PC-3 (cell line): Measurements from ENCODE around the gene IPO4. TPM values are rescaled to one million over a fixed set of nuclear protein-coding genes. Genes with fewer than 3 reads are reported as not detected.
A peak's percentile ranks its signal among the peaks of the same experiment; 100 is the strongest.

Experiments
- ATAC-seq: fragments of 200-7000 bp; cut with Tn5 transposase; 2 replicates; pipeline ENCODE4 v1.9.1; 2020; ENCODE audit warnings: mild to moderate bottlenecking, moderate library complexity
- BruUV-seq: library from RNA; stranded (reverse); fragments of 400-500 nt; replicated peaks from 2 replicates; lab custom pipeline; 2021; lab: Mats Ljungman, UMichigan
- CTCF ChIA-PET: fragments of 300-600 bp; sonication (Branson Sonifier 250); formaldehyde crosslinking; loops from one replicate; lab custom pipeline; 2022; ENCODE audit warnings: antibody characterized with exemption; lab: Charles Lee
- POLR2A ChIA-PET: fragments of 300-600 bp; sonication (Branson Sonifier 250); formaldehyde crosslinking; loops from one replicate; lab custom pipeline; 2022; ENCODE audit warnings: antibody characterized with exemption; ENCODE audit not compliant: unreplicated experiment; lab: Charles Lee
- DNase-seq: peaks from one replicate; pipeline ENCODE4 v3.0.0-alpha.2; 2015
- H2AFZ ChIP-seq: fragments of 300-600 bp; sonication (generic); 2 replicates; pipeline ENCODE4 v1.6.0; 2016; ENCODE audit warnings: antibody characterized with exemption, low read length
- H3F3A ChIP-seq: fragments of 300-600 bp; sonication (generic); one replicate; pipeline ENCODE4 v1.6.0; 2017; ENCODE audit warnings: antibody characterized with exemption, low read length, control low read depth, mild to moderate bottlenecking; ENCODE audit not compliant: unreplicated experiment
- H3K27ac ChIP-seq: fragments of 300-600 bp; sonication (generic); 2 replicates; pipeline ENCODE4 v1.5.1; 2016; ENCODE audit warnings: mild to moderate bottlenecking, low read length
- H3K27me3 ChIP-seq: fragments of 300-600 bp; sonication (generic); 2 replicates; pipeline ENCODE4 v1.6.1; 2016; ENCODE audit warnings: low read length, mixed read lengths
- H3K36me3 ChIP-seq: fragments of 300-600 bp; sonication (generic); 2 replicates; pipeline ENCODE4 v1.6.1; 2016; ENCODE audit warnings: low read depth, mixed run types, low read length, mixed read lengths
- H3K4me1 ChIP-seq: fragments of 300-600 bp; sonication (generic); 2 replicates; pipeline ENCODE4 v1.5.1; 2016; ENCODE audit warnings: low read length; ENCODE audit not compliant: insufficient read depth
- H3K4me2 ChIP-seq: fragments of 300-600 bp; sonication (generic); 2 replicates; pipeline ENCODE4 v1.6.0; 2016; ENCODE audit warnings: low read length
- H3K4me3 ChIP-seq: fragments of 300-600 bp; sonication (generic); 2 replicates; pipeline ENCODE4 v1.5.1; 2016; ENCODE audit warnings: mild to moderate bottlenecking, low read length, mixed read lengths
- H3K79me2 ChIP-seq: fragments of 300-600 bp; sonication (generic); 2 replicates; pipeline ENCODE4 v1.6.1; 2017; ENCODE audit warnings: low read length, mixed read lengths
- H3K9ac ChIP-seq: fragments of 300-600 bp; sonication (generic); 2 replicates; pipeline ENCODE4 v1.6.0; 2016; ENCODE audit warnings: mild to moderate bottlenecking, low read length
- H3K9me2 ChIP-seq: fragments of 300-600 bp; sonication (generic); replicated peaks from 2 replicates; pipeline ENCODE4 v1.6.1; 2016; ENCODE audit warnings: mixed run types, low read length, mixed read lengths
- H3K9me3 ChIP-seq: fragments of 300-600 bp; sonication (generic); 2 replicates; pipeline ENCODE4 v1.6.1; 2016; ENCODE audit warnings: low read length, mixed read lengths
- H4K20me1 ChIP-seq: fragments of 300-600 bp; sonication (generic); 2 replicates; pipeline ENCODE4 v1.6.1; 2016; ENCODE audit warnings: low read length, mixed read lengths
- EZH2 ChIP-seq: fragments of 300-600 bp; sonication (generic); IDR thresholded peaks from one replicate; pipeline ENCODE4 v1.6.1; 2017; ENCODE audit warnings: antibody characterized with exemption, mild to moderate bottlenecking, low read length; ENCODE audit not compliant: unreplicated experiment
- EZH2phosphoT487 ChIP-seq: fragments of 300-600 bp; sonication (generic); IDR thresholded peaks from 2 replicates; pipeline ENCODE4 v1.6.1; 2018; ENCODE audit warnings: mild to moderate bottlenecking, antibody characterized with exemption, low read length, borderline replicate concordance
- intact Hi-C: fragments of 100-400 bp; cut with micrococcal nuclease; formaldehyde crosslinking; loops from 2 replicates; pipeline ENCODE4 v1.9.0; 2023
- total RNA-seq: library from RNA; depleted of rRNA; stranded (reverse); fragments of >200 nt; gene quantifications from 2 replicates; pipeline ENCODE4 v1.2.3, GENCODE V29; 2014
- TF ChIP-seq, protein P1 (sequence below): fragments of 300-600 bp; sonication (generic); conservative IDR thresholded peaks from 2 replicates; pipeline ENCODE4 v1.5.1; 2017; ENCODE audit warnings: antibody characterized with exemption, low read depth, mild to moderate bottlenecking, low read length

The IPO4 gene
- total RNA-seq, 1 experiment from 2014 or later: 211 TPM

DNA sequence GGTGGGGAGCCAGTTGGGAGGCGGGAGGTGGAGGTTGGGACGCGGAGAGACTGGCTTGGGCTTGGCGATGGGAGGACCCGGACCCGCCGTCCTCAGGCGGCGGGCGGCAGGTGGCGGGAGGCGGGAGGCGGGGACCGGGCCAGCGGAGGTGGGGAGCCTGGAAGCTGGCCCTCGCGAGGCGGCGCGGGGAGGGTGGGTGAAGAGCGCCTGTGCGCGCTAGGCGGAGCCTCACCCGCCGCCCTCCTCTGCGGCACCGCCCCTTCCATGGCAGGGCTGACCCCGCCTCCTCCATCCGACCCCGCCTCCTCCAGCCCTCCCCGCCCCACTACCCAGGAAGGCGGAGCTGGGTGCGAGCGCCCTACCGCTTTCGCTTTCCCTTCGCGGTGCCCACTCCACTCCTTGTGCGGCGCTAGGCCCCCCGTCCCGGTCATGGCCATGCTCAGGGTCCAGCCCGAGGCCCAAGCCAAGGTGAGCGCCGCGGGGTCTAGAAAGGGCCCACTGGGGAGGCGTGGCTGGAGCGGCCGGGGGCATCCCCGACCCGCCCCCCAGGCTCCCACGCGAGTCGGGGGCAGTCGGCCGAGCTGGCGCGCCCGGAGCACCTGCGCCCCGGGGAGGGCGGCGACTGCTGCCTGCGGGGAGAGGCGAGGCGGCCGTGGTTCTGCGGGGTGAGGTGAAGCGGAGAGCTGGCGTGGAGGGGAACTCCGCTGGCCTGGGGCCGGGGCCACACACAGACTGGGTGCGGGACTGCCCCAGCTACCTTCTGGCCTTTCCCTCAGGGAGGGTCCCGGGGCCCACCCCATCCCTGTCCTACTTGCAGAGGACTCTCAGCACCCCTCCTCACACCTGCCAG, 52.6 kb downstream of the IPO4 start, which contains the start of gene PSME1:
PSME1 (plus strand) TSS at position 361 of the 850 bp plus-strand sequence; CDS start at position 430, 69 bp downstream.
- Histone ChIP-seq H3K27me3 (no peaks in the 10 kb centered on the region), H4K20me1 (no peaks in the 10 kb centered on the region), H3K79me2 (peaks cover 37% of the 10 kb centered on the region), H2AFZ (peak within 1 kb of the TSS; percentile 93), H3K9me3 (no peaks in the 10 kb centered on the region), H3K9me2 (no peaks in the 10 kb centered on the region), H3K27ac (no peak within 1 kb of the TSS), H3K4me2 (peak within 1 kb of the TSS; percentile 93), H3K4me3 (peak within 1 kb of the TSS; percentile 95), H3K9ac (peak within 1 kb of the TSS; percentile 80), H3K36me3 (peaks cover 17% of the 10 kb centered on the region; the same call in 1 of the 2 replicates), H3F3A (no peaks in the 10 kb centered on the region), H3K4me1 (peaks cover 23% of the 10 kb centered on the region)
- DNase-seq: peak; percentile 90
- no peak for TF ChIP-seq EZH2
- TF ChIP-seq, protein P1, sequence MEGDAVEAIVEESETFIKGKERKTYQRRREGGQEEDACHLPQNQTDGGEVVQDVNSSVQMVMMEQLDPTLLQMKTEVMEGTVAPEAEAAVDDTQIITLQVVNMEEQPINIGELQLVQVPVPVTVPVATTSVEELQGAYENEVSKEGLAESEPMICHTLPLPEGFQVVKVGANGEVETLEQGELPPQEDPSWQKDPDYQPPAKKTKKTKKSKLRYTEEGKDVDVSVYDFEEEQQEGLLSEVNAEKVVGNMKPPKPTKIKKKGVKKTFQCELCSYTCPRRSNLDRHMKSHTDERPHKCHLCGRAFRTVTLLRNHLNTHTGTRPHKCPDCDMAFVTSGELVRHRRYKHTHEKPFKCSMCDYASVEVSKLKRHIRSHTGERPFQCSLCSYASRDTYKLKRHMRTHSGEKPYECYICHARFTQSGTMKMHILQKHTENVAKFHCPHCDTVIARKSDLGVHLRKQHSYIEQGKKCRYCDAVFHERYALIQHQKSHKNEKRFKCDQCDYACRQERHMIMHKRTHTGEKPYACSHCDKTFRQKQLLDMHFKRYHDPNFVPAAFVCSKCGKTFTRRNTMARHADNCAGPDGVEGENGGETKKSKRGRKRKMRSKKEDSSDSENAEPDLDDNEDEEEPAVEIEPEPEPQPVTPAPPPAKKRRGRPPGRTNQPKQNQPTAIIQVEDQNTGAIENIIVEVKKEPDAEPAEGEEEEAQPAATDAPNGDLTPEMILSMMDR: no peak
- no peak for TF ChIP-seq EZH2phosphoT487
- ChIA-PET POLR2A (interaction anchor here (0.5 to 2.0 kb wide), 4 partner anchors 11 to 1082 kb away, joined by 4 to 14 read pairs (median 9); partner anchors contain the start of genes DCAF11, NRL and RNF31), CTCF (interaction anchor here (0.6 to 1.2 kb wide), 4 partner anchors 22 to 196 kb away, joined by 4 to 8 read pairs (median 5); partner anchors contain the start of genes DCAF11, IRF9 and NRL)
- ATAC-seq: peak; percentile 86
- intact Hi-C loops: loop anchor here (1.0 kb wide), 1 partner anchor 21 kb away; no protein-coding TSS in a partner anchor
- BruUV-seq: no TSS peak

DNA sequence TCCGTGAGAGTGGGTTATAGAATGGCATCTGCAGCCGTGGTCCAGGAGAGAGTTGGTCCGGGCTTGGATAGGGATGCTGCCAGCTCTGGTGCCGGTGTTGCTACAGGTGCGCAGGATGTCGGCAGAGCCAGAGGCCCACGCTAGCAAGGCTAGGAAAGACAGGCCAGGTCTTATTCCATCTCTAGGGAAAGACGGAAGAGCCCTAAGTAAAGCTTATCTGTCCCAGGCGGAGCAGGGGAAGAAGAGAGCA, 53.1 kb downstream of the IPO4 start:
- Histone ChIP-seq H3K27ac (no peak overlapping the region), H3K9me2 (no peaks in the 10 kb centered on the region), H3K4me1 (peaks cover 23% of the 10 kb centered on the region), H3K27me3 (no peaks in the 10 kb centered on the region), H3K4me2 (peak overlapping the region; percentile 93), H3K9ac (peak overlapping the region; percentile 27; the same call in 1 of the 2 replicates), H4K20me1 (no peaks in the 10 kb centered on the region), H3K4me3 (peak overlapping the region; percentile 95), H3F3A (no peaks in the 10 kb centered on the region), H3K36me3 (peaks cover 17% of the 10 kb centered on the region; the same call in 1 of the 2 replicates), H2AFZ (peak overlapping the region; percentile 93), H3K79me2 (peaks cover 31% of the 10 kb centered on the region), H3K9me3 (no peaks in the 10 kb centered on the region)
- DNase-seq (no peak), ATAC-seq (no peak; the same call in 1 of the 2 replicates)
- ChIA-PET CTCF (interaction anchor here (1.0 to 1.2 kb wide), 2 partner anchors 21 to 27 kb away, joined by 4 to 6 read pairs; partner anchors contain the start of genes DCAF11 and NRL), POLR2A (interaction anchor here (1.4 to 2.0 kb wide), 2 partner anchors 11 to 21 kb away, joined by 14 read pairs; partner anchors contain the start of genes DCAF11, NRL and RNF31)
- TF ChIP-seq EZH2 (no peak), EZH2phosphoT487 (no peak)
- TF ChIP-seq, protein P1: no peak
- intact Hi-C loops: no loop called here
- no TSS peak for BruUV-seq
